ENCODE data around the gene TMEM130. TPM values are rescaled to one million over a fixed set of nuclear protein-coding genes. Genes with fewer than 3 reads are reported as not detected.

TMEM130 gene
- total and polyA plus RNA-seq, 10 of the 15 experiments (the other 5 are each of a cell fraction or from before 2014, with no cell fraction given), result 0.04 to 0.15 (median 0.11) TPM; not detected in 7

DNA sequence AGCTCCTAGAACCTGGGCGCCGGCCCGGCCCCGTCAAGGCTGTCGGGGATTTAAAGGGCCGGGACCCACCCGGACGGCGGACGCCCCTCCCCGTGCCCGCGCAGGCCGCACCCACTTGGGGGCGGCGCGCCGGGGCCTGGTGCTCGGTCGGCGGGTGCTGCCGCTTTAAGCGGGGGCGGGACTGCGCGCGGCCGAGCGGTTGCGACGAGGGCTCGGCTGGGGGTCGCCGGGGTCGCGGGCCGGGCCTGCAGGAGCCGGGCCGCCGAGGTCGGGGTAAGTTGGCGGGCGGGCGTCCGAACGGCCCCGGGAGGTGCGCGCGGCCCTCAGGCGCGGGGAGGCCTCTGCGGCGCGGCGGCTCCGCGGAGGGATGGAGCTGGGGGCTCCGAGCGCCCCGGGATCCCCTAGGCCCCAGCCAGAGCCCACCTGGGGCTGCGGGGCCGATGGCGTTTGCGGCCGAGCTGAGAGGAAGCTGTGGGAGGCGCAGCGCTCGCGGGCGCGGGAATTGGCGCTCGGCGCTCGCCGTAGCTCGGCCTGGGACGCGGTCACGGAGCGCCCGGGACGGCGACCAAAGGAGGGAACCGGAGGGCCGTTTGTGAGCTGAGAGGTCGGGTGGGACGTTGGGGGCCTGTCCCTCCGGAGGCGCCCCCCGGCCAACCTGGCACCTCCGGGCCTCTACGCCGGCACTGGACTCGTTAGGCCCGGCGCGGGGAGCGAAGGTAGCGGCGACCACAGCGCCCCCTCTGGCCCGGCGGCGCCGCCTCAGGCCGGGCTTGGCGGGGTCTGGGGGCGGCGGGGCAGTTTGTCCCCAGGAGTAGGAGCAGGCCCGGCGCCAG is 8.8 kb upstream of the TMEM130 start, which contains the start of gene TRRAP (continued):
- TF ChIP-seq, protein P1, sequence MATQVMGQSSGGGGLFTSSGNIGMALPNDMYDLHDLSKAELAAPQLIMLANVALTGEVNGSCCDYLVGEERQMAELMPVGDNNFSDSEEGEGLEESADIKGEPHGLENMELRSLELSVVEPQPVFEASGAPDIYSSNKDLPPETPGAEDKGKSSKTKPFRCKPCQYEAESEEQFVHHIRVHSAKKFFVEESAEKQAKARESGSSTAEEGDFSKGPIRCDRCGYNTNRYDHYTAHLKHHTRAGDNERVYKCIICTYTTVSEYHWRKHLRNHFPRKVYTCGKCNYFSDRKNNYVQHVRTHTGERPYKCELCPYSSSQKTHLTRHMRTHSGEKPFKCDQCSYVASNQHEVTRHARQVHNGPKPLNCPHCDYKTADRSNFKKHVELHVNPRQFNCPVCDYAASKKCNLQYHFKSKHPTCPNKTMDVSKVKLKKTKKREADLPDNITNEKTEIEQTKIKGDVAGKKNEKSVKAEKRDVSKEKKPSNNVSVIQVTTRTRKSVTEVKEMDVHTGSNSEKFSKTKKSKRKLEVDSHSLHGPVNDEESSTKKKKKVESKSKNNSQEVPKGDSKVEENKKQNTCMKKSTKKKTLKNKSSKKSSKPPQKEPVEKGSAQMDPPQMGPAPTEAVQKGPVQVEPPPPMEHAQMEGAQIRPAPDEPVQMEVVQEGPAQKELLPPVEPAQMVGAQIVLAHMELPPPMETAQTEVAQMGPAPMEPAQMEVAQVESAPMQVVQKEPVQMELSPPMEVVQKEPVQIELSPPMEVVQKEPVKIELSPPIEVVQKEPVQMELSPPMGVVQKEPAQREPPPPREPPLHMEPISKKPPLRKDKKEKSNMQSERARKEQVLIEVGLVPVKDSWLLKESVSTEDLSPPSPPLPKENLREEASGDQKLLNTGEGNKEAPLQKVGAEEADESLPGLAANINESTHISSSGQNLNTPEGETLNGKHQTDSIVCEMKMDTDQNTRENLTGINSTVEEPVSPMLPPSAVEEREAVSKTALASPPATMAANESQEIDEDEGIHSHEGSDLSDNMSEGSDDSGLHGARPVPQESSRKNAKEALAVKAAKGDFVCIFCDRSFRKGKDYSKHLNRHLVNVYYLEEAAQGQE (IDR thresholded peaks at IDR 0.05; ENCODE audit: low read depth, low read length), result no peak
- peak; percentile 84 for TF ChIP-seq POLR2A (IDR thresholded peaks at IDR 0.05; ENCODE audit: low read depth, low read length)
- TF ChIP-seq GATAD2B (conservative IDR thresholded peaks at IDR 0.05; ENCODE audit: low read depth), result peak; percentile 98; the same call in 1 of the 2 replicates
- peak; percentile 53 for TF ChIP-seq POLR2AphosphoS5 (IDR thresholded peaks at IDR 0.05; ENCODE audit: low read length)
- TF ChIP-seq ZNF24 (IDR thresholded peaks at IDR 0.05), result 0 out of 2 replicates have a peak, but pooled peaks have one; percentile 35
- peak; percentile 52; the same call in 1 of the 2 replicates for TF ChIP-seq TAF1 (IDR thresholded peaks at IDR 0.05; ENCODE audit: borderline replicate concordance, low read depth, low read length)
- TF ChIP-seq, protein P2, sequence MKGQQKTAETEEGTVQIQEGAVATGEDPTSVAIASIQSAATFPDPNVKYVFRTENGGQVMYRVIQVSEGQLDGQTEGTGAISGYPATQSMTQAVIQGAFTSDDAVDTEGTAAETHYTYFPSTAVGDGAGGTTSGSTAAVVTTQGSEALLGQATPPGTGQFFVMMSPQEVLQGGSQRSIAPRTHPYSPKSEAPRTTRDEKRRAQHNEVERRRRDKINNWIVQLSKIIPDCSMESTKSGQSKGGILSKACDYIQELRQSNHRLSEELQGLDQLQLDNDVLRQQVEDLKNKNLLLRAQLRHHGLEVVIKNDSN (IDR thresholded peaks at IDR 0.05; ENCODE audit: borderline replicate concordance, extremely low read length, insufficient read depth, low read depth, low read length), result no peak
- peak; percentile 62; the same call in 1 of the 2 replicates for TF ChIP-seq ZNF217 (IDR thresholded peaks at IDR 0.05)
- no peak for TF ChIP-seq CBX3 (IDR thresholded peaks at IDR 0.05; ENCODE audit: borderline replicate concordance, low read depth)
- no peak for TF ChIP-seq NFIC (IDR thresholded peaks at IDR 0.05; ENCODE audit: low read depth, low read length)
- peak; percentile 96 for TF ChIP-seq LARP7 (IDR thresholded peaks at IDR 0.05)
- TF ChIP-seq, protein P3, sequence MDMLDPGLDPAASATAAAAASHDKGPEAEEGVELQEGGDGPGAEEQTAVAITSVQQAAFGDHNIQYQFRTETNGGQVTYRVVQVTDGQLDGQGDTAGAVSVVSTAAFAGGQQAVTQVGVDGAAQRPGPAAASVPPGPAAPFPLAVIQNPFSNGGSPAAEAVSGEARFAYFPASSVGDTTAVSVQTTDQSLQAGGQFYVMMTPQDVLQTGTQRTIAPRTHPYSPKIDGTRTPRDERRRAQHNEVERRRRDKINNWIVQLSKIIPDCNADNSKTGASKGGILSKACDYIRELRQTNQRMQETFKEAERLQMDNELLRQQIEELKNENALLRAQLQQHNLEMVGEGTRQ (IDR thresholded peaks at IDR 0.05; ENCODE audit: borderline replicate concordance, low read depth, low read length), result no peak
- TF ChIP-seq DPF2 (IDR thresholded peaks at IDR 0.05), result peak; percentile 93
- TF ChIP-seq CREM (IDR thresholded peaks at IDR 0.05; ENCODE audit: low read depth), result peak; percentile 61
- no peak for TF ChIP-seq NFYB (IDR thresholded peaks at IDR 0.05; ENCODE audit: insufficient read depth, low read depth, low read length)
- 0 out of 2 replicates have a peak, but pooled peaks have one; percentile 17 for TF ChIP-seq NRF1 (conservative IDR thresholded peaks at IDR 0.05; ENCODE audit: low read depth, low read length)

All from GM12878 (cell line).